GM19455 (cell line): ENCODE results near the gene SLC38A1.

Source experiments
- ATAC-seq: cut with Tn5 transposase; IDR thresholded peaks from one replicate; pipeline ENCODE4 v1.9.1; 2021; ENCODE audit not compliant: unreplicated experiment

Gene SLC38A1

DNA sequence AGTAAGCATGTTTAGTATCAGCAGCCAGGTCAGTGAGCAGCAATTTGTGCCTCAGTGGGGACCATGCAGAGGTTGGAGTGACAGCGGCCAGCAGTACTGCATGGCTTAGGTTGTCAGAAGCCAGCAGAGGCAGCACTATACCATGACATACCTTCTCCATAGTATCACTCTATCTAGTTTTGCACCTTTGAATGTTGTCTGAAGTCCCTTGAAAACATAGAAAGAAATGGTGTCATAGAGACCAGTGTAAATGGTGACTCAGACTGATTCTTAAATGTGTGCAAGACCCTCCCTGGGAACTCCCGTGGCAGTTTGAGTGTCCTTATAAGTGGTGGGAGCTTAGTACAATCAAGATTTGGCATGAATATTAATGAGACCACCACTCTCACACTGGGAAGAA lies 124.4 kb downstream of the SLC38A1 start:
- ATAC-seq, result no peak

- no peak for ATAC-seq
Observed at GRCh38 chr12:46136249-46136648, 132.6 kb downstream of the SLC38A1 start.

DNA sequence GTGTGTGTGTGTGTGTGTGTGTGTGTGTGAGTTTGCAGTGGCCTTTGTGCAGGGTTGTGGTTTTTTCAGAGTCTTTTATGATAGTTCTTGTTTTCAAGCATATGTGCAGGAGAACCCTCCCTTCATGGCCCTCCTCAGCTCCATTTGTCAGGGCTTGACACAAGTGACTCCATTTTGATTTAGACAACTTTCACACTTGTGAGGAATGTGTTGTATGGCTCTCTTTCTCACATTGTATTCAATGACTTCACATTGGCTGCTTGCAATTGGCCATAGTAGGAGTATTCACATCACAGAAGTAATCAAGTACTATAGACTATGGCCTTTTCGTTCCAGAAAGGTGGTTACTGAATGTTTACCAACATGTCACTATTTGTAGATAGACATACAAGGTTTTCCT lies 133.1 kb downstream of the SLC38A1 start:
- ATAC-seq, result no peak

- no peak for ATAC-seq
Observed at GRCh38 chr12:46134852-46135251, 134.0 kb downstream of the SLC38A1 start.

DNA sequence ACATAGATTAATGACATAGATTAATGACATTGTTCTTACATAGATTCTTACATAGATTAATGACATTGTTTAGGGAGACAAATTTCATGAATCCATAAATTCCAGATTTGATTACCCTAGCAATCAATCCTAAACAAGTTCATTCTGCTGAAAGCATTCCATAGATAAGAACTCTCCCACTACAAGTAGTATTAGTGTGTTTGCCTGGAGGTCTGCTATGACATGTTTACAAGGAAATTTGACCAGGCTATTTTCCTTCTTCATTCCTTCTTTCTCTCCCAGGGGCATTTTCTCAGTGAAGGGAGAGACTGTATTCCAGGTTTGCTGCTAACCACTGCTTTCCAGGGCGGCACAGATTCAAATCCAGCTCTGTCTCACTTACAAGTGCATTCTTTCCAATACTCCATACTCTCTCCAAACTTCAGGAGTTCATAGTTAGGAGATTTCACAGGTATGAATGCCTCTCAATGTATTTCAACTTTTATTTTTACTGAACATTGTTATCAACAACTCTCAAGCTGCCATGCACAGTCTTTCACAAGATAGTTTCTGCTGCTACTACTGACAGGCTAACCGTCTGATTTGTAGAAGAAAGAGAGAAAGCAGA lies 134.5 kb downstream of the SLC38A1 start:
- ATAC-seq, result no peak

DNA sequence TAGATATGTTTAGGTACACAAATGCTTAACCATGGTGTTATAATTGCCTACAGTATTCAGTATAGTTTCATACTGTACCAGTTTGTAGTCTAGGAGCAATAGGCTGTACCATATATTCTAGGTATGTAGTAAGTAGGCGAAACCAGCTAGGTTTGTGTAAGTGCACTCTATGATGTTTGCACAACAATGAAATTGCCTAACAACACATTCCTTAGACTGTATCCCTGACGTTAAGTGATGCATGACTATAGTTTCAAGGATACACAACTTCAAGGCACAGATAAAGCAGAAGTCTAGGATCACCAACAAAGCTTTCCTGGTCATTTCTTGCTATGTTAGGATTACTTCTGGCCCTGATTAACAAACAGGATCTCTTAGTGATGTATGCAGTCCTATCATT lies 135.1 kb downstream of the SLC38A1 start:
- ATAC-seq, result no peak
